ENCODE measurements around the gene LRP2BP. TPM values are rescaled to one million over a fixed set of nuclear protein-coding genes. Genes with fewer than 3 reads are reported as not detected.

LRP2BP gene
- total and polyA plus RNA-seq, 2 of the 13 experiments (the other 11 are each of a cell fraction or from before 2014, with no cell fraction given): 0.22 to 0.29 TPM

GRCh38 chr4:185395956-185396723 lies 416 bp upstream of the LRP2BP start (continued):
- TF ChIP-seq ZNF614 (CRISPR knock-in tag; IDR thresholded peaks at IDR 0.05; ENCODE audit: borderline replicate concordance): peak; percentile 94
- peak; percentile 98 for TF ChIP-seq MTERF4 (CRISPR knock-in tag; IDR thresholded peaks at IDR 0.05)
- TF ChIP-seq MIER3 (CRISPR knock-in tag; IDR thresholded peaks at IDR 0.05; ENCODE audit: borderline replicate concordance): peak; percentile 50; the same call in 1 of the 2 replicates
- TF ChIP-seq ZFP62 (CRISPR knock-in tag; IDR thresholded peaks at IDR 0.05): peak; percentile 39; the same call in 1 of the 2 replicates
- peak; percentile 63 for TF ChIP-seq DBP (CRISPR knock-in tag; IDR thresholded peaks at IDR 0.05; ENCODE audit: not compliant biosample characterization)
- TF ChIP-seq, protein P1, sequence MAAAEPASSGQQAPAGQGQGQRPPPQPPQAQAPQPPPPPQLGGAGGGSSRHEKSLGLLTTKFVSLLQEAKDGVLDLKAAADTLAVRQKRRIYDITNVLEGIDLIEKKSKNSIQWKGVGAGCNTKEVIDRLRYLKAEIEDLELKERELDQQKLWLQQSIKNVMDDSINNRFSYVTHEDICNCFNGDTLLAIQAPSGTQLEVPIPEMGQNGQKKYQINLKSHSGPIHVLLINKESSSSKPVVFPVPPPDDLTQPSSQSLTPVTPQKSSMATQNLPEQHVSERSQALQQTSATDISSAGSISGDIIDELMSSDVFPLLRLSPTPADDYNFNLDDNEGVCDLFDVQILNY (CRISPR knock-in tag; conservative IDR thresholded peaks at IDR 0.05): peak; percentile 86
- TF ChIP-seq ISX (CRISPR knock-in tag; conservative IDR thresholded peaks at IDR 0.05): no peak; the same call in 1 of the 2 replicates
- TF ChIP-seq CERS6 (CRISPR knock-in tag; IDR thresholded peaks at IDR 0.05): peak; percentile 75
- no peak for TF ChIP-seq MLXIP (CRISPR knock-in tag; IDR thresholded peaks at IDR 0.05; ENCODE audit: borderline replicate concordance)
- TF ChIP-seq, protein P2, sequence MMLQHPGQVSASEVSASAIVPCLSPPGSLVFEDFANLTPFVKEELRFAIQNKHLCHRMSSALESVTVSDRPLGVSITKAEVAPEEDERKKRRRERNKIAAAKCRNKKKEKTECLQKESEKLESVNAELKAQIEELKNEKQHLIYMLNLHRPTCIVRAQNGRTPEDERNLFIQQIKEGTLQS (CRISPR knock-in tag; IDR thresholded peaks at IDR 0.05): peak; percentile 61
- peak; percentile 98 for TF ChIP-seq TERF1 (CRISPR knock-in tag; IDR thresholded peaks at IDR 0.05)
- TF ChIP-seq, protein P3, sequence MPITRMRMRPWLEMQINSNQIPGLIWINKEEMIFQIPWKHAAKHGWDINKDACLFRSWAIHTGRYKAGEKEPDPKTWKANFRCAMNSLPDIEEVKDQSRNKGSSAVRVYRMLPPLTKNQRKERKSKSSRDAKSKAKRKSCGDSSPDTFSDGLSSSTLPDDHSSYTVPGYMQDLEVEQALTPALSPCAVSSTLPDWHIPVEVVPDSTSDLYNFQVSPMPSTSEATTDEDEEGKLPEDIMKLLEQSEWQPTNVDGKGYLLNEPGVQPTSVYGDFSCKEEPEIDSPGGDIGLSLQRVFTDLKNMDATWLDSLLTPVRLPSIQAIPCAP (CRISPR knock-in tag; IDR thresholded peaks at IDR 0.05; ENCODE audit: low read depth): no peak

Measured in HepG2 (cell line).